Measurements from ENCODE around the gene MPDZ.

The MPDZ gene

GRCh38 chr9:13269589-13270452 lies 9.7 kb downstream of the MPDZ start:
- DNase-seq (ENCODE audit: extremely low read depth, insufficient read length) = no peak
- TF ChIP-seq CTCF (IDR thresholded peaks at IDR 0.05; ENCODE audit: insufficient read depth, low read length, poor library complexity, severe bottlenecking) = no peak
- no peak overlapping the region for H3K4me3 ChIP-seq (replicated peaks; ENCODE audit: low read depth, low read length)

GRCh38 chr9:13268469-13268868 lies 11.0 kb downstream of the MPDZ start:
- no peak for DNase-seq (ENCODE audit: extremely low read depth, insufficient read length)
- no peak for TF ChIP-seq CTCF (IDR thresholded peaks at IDR 0.05; ENCODE audit: insufficient read depth, low read length, poor library complexity, severe bottlenecking)
- Histone ChIP-seq H3K27me3 (replicated peaks; ENCODE audit: control insufficient read depth, insufficient read depth, low read length) (no peaks in the 10 kb centered on the region), H3K4me3 (replicated peaks; ENCODE audit: low read depth, low read length) (no peak overlapping the region), H3K36me3 (ENCODE audit: control insufficient read depth, insufficient read depth, low read length) (no peaks in the 10 kb centered on the region)

More at GRCh38 chr9:13269589-13270452, 9.7 kb downstream of the MPDZ start:
- H3K36me3 ChIP-seq (ENCODE audit: control insufficient read depth, insufficient read depth, low read length) = no peaks in the 10 kb centered on the region
- H3K27me3 ChIP-seq (replicated peaks; ENCODE audit: control insufficient read depth, insufficient read depth, low read length) = no peaks in the 10 kb centered on the region

- DNase-seq (ENCODE audit: extremely low read depth, insufficient read length) = no peak
- Histone ChIP-seq H3K4me3 (replicated peaks; ENCODE audit: low read depth, low read length) (no peak overlapping the region), H3K27me3 (replicated peaks; ENCODE audit: control insufficient read depth, insufficient read depth, low read length) (no peaks in the 10 kb centered on the region), H3K36me3 (ENCODE audit: control insufficient read depth, insufficient read depth, low read length) (no peaks in the 10 kb centered on the region)
- TF ChIP-seq CTCF (IDR thresholded peaks at IDR 0.05; ENCODE audit: insufficient read depth, low read length, poor library complexity, severe bottlenecking) = no peak
Measured at GRCh38 chr9:13267743-13268142, 11.7 kb downstream of the MPDZ start.

- no peak for DNase-seq (ENCODE audit: extremely low read depth, insufficient read length)
- Histone ChIP-seq H3K36me3 (ENCODE audit: control insufficient read depth, insufficient read depth, low read length) (no peaks in the 10 kb centered on the region), H3K4me3 (replicated peaks; ENCODE audit: low read depth, low read length) (no peak overlapping the region), H3K27me3 (replicated peaks; ENCODE audit: control insufficient read depth, insufficient read depth, low read length) (no peaks in the 10 kb centered on the region)
- TF ChIP-seq CTCF (IDR thresholded peaks at IDR 0.05; ENCODE audit: insufficient read depth, low read length, poor library complexity, severe bottlenecking) = no peak
Measured at GRCh38 chr9:13266167-13266566, 13.3 kb downstream of the MPDZ start.

- no peak for TF ChIP-seq CTCF (IDR thresholded peaks at IDR 0.05; ENCODE audit: insufficient read depth, low read length, poor library complexity, severe bottlenecking)
- H3K36me3 ChIP-seq (ENCODE audit: control insufficient read depth, insufficient read depth, low read length) = no peaks in the 10 kb centered on the region
- DNase-seq (ENCODE audit: extremely low read depth, insufficient read length) = no peak
- H3K27me3 ChIP-seq (replicated peaks; ENCODE audit: control insufficient read depth, insufficient read depth, low read length) = no peaks in the 10 kb centered on the region
- no peak overlapping the region for H3K4me3 ChIP-seq (replicated peaks; ENCODE audit: low read depth, low read length)
Measured at GRCh38 chr9:13264788-13265187, 14.7 kb downstream of the MPDZ start.

All from GM06990 (cell line).